ENCODE measurements around the gene NBL1. TPM values are rescaled to one million over a fixed set of nuclear protein-coding genes. Genes with fewer than 3 reads are reported as not detected.

NBL1 gene
- total and polyA plus RNA-seq, 9 of the 15 experiments (the other 6 are each of a cell fraction or from before 2014, with no cell fraction given), result 0.10 to 3.7 (median 1.8) TPM; not detected in 1

- H3K27ac ChIP-seq (ENCODE audit: extremely low read depth, low read depth, low read length), result no peak overlapping the region
- no peak overlapping the region for H3K4me2 ChIP-seq (ENCODE audit: insufficient read depth, low read length)
- DNase-seq (ENCODE audit: extremely low read depth in 1 of 4, low spot score in 3 of 4), result no peak
- intact Hi-C loops (cut with micrococcal nuclease) (loop anchor here (10.0 kb wide), 2 partner anchors 473 to 753 kb away; partner anchors contain the start of gene ALDH4A1), in situ Hi-C loops (cut with MboI) (loop anchor here (10.0 to 25.0 kb wide), 5 partner anchors 413 to 1046 kb away; no protein-coding TSS in a partner anchor)
- no peak overlapping the region for H2AFZ ChIP-seq (ENCODE audit: low read depth, low read length)
- WGBS (ENCODE audit: insufficient coverage, low coverage, missing lambda C conversion rate), result 39% methylated on average over 13 of the region's 13 CpGs
- no peak for FAIRE-seq
- H4K20me1 ChIP-seq (replicated peaks; ENCODE audit: control insufficient read depth, insufficient read depth, low read length), result no peaks in the 10 kb centered on the region; the same call in 1 of the 2 replicates
- ChIA-PET POLR2A (interaction anchor here (0.6 kb wide), 1 partner anchor 438 kb away, joined by 3 read pairs; no protein-coding TSS in a partner anchor), CTCF (ENCODE audit: low intra/inter-chr PET ratio) (no interaction called here)
- H3K9me1 ChIP-seq (ENCODE audit: control insufficient read depth, insufficient read depth, low read length), result no peaks in the 10 kb centered on the region
- TF ChIP-seq ETS2 (tag; IDR thresholded peaks at IDR 0.05; ENCODE audit: borderline replicate concordance, poor library complexity, severe bottlenecking), result no peak
- TF ChIP-seq ZHX1 (conservative IDR thresholded peaks at IDR 0.05; ENCODE audit: low read length), result no peak
- no peak for TF ChIP-seq PHB2 (IDR thresholded peaks at IDR 0.05; ENCODE audit: low read depth)
- TF ChIP-seq PHTF2 (CRISPR knock-in tag; IDR thresholded peaks at IDR 0.05), result no peak
- no peak for TF ChIP-seq ZNF239 (CRISPR knock-in tag; IDR thresholded peaks at IDR 0.05)
- no peak for TF ChIP-seq JUND (IDR thresholded peaks at IDR 0.05; ENCODE audit: borderline replicate concordance, low read depth, low read length)
- TF ChIP-seq JUND (tag; IDR thresholded peaks at IDR 0.05; ENCODE audit: borderline replicate concordance, low read depth, low read length), result no peak
- no peak for TF ChIP-seq ZNF830 (CRISPR knock-in tag; IDR thresholded peaks at IDR 0.05)
- no peak for TF ChIP-seq PKNOX1 (IDR thresholded peaks at IDR 0.05)
- TF ChIP-seq ZNF311 (CRISPR knock-in tag; IDR thresholded peaks at IDR 0.05), result no peak
- TF ChIP-seq, protein P1, sequence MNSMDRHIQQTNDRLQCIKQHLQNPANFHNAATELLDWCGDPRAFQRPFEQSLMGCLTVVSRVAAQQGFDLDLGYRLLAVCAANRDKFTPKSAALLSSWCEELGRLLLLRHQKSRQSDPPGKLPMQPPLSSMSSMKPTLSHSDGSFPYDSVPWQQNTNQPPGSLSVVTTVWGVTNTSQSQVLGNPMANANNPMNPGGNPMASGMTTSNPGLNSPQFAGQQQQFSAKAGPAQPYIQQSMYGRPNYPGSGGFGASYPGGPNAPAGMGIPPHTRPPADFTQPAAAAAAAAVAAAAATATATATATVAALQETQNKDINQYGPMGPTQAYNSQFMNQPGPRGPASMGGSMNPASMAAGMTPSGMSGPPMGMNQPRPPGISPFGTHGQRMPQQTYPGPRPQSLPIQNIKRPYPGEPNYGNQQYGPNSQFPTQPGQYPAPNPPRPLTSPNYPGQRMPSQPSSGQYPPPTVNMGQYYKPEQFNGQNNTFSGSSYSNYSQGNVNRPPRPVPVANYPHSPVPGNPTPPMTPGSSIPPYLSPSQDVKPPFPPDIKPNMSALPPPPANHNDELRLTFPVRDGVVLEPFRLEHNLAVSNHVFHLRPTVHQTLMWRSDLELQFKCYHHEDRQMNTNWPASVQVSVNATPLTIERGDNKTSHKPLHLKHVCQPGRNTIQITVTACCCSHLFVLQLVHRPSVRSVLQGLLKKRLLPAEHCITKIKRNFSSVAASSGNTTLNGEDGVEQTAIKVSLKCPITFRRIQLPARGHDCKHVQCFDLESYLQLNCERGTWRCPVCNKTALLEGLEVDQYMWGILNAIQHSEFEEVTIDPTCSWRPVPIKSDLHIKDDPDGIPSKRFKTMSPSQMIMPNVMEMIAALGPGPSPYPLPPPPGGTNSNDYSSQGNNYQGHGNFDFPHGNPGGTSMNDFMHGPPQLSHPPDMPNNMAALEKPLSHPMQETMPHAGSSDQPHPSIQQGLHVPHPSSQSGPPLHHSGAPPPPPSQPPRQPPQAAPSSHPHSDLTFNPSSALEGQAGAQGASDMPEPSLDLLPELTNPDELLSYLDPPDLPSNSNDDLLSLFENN (IDR thresholded peaks at IDR 0.05; ENCODE audit: low read depth in 2 of 2, low read length in 2 of 2), result no peak
- TF ChIP-seq ELF2 (CRISPR knock-in tag; IDR thresholded peaks at IDR 0.05), result no peak
- TF ChIP-seq HMGN3 (IDR thresholded peaks at IDR 0.05; ENCODE audit: borderline replicate concordance, extremely low read depth, insufficient read length, low read depth, low read length), result no peak
- no peak for TF ChIP-seq ZNF696 (CRISPR knock-in tag; conservative IDR thresholded peaks at IDR 0.05)
- H3K4me3 ChIP-seq, result no peak overlapping the region
- ATAC-seq, result no peak
- H3K9ac ChIP-seq (ENCODE audit: insufficient read depth in 1 of 2, low read depth in 2 of 2, low read length in 2 of 2), result no peak overlapping the region
- BruUV-seq (replicated peaks), result no TSS peak
- H3K9me3 ChIP-seq (replicated peaks; ENCODE audit: control insufficient read depth, insufficient read depth, low read depth, low read length), result no peaks in the 10 kb centered on the region
- peaks cover 2 to 13% of the 10 kb centered on the region in 2 experiments; a peak in 3 of 5 replicates for H3K4me1 ChIP-seq (replicated peaks in 1 of 2; ENCODE audit: control insufficient read depth in 2 of 2, insufficient read depth in 2 of 2, low read length in 2 of 2)
- peaks cover 3 to 37% of the 10 kb centered on the region in 2 experiments; a peak in 4 of 5 replicates for H3K27me3 ChIP-seq (ENCODE audit: control insufficient read depth in 2 of 2, insufficient read depth in 2 of 2, low read length in 2 of 2)
- H3K79me2 ChIP-seq (ENCODE audit: control insufficient read depth, insufficient read depth, low read length), result no peaks in the 10 kb centered on the region
- no peaks in the 10 kb centered on the region for H3K36me3 ChIP-seq (ENCODE audit: control insufficient read depth, insufficient read depth, low read length)
Observed at GRCh38 chr1:19658186-19658585, 14.1 kb downstream of the NBL1 start.
